A549 (cell line): Measurements from ENCODE around the gene PRSS27. TPM values are rescaled to one million over a fixed set of nuclear protein-coding genes. Genes with fewer than 3 reads are reported as not detected.

Experiments used
- ATAC-seq, 2 experiments: fragments of 200-7000 bp in 1 of 2; fragments of >200 bp in 1 of 2; cut with Nextera tagmentation in 1 of 2; cut with Tn5 transposase in 1 of 2; 3 replicates each; pipeline versions ENCODE4 v1.8.0 to v1.9.1; 2018 to 2020; ENCODE audit warnings: mild to moderate bottlenecking in 1 of 2, moderate library complexity in 1 of 2
- CTCF ChIA-PET: fragments of 300-600 bp; sonication (Branson Sonifier 250); formaldehyde crosslinking; extraction: SDS; loops from one replicate; lab custom pipeline; 2021; ENCODE audit warnings: antibody characterized with exemption, inconsistent platforms; lab: Yijun Ruan, JAX
- POLR2A ChIA-PET: fragments of 350-600 bp; formaldehyde crosslinking; extraction: SDS; loops from one replicate; lab custom pipeline; 2021; ENCODE audit warnings: antibody characterized with exemption, inconsistent platforms; lab: Yijun Ruan, JAX
- DNase-seq, 2 experiments: peaks; one replicate each; pipeline versions ENCODE4 v3.0.0 to v3.0.0-alpha.2; 2011 to 2016; ENCODE audit warnings: low read depth in 1 of 2, low spot score in 1 of 2
- FAIRE-seq: peaks from 2 replicates; lab custom pipeline; 2011; peaks lifted over from hg19 to GRCh38; lab: Jason Lieb, UNC
- H3K27ac ChIP-seq, 2 experiments: fragments of >200 bp; sonication (Bioruptor Twin); formaldehyde crosslinking; 3 replicates each; pipeline ENCODE4 v1.5.1; 2016 to 2017
- H3K4me1 ChIP-seq: fragments of >200 bp; sonication (Bioruptor Twin); formaldehyde crosslinking; 3 replicates; pipeline ENCODE4 v1.6.1; 2016
- H3K4me2 ChIP-seq: fragments of >200 bp; sonication (Bioruptor Twin); formaldehyde crosslinking; 3 replicates; pipeline ENCODE4 v1.6.1; 2016
- H3K4me3 ChIP-seq: fragments of >200 bp; sonication (Bioruptor Twin); formaldehyde crosslinking; 3 replicates; pipeline ENCODE4 v1.5.1; 2016
- H3K9me3 ChIP-seq: fragments of >200 bp; sonication (Bioruptor Twin); formaldehyde crosslinking; 3 replicates; pipeline ENCODE4 v1.6.1; 2016
- BCL3 ChIP-seq: fragments of >200 bp; sonication (Bioruptor Twin); formaldehyde crosslinking; IDR thresholded peaks from 3 replicates; pipeline ENCODE4 v1.6.1; 2016
- CEBPB ChIP-seq, 2 experiments: fragments of >200 bp in 1 of 2; sonication (Bioruptor Twin) in 1 of 2; formaldehyde crosslinking in 1 of 2; IDR thresholded peaks; 2 replicates each; pipeline ENCODE4 v1.6.1; 2012 to 2016
- CHD2 ChIP-seq: fragments of 150-350 bp; IDR thresholded peaks from 2 replicates; pipeline ENCODE4 v1.6.1; 2014; ENCODE audit warnings: low read length; ENCODE audit not compliant: partially characterized antibody
- EHF ChIP-seq: fragments of 250-450 bp; sonication (Bioruptor Pico); IDR thresholded peaks from 2 replicates; pipeline ENCODE4 v1.5.0; 2020; ENCODE audit warnings: mild to moderate bottlenecking
- EHMT2 ChIP-seq: fragments of 200-600 bp; sonication (generic); IDR thresholded peaks from 2 replicates; pipeline ENCODE4 v1.6.1; 2016; ENCODE audit warnings: antibody characterized with exemption, low read depth, mild to moderate bottlenecking, moderate library complexity
- EP300 ChIP-seq, 2 experiments: fragments of >200 bp; sonication (Bioruptor Twin); formaldehyde crosslinking; IDR thresholded peaks; 2 replicates in 1 of 2; 3 replicates in 1 of 2; pipeline ENCODE4 v1.6.1; 2016 to 2017
- ESRRA ChIP-seq: fragments of 150-350 bp; IDR thresholded peaks from 2 replicates; pipeline ENCODE4 v1.6.1; 2014; ENCODE audit warnings: mild to moderate bottlenecking, low read length, borderline replicate concordance
- FOSB ChIP-seq: fragments of 250-450 bp; sonication (Bioruptor Pico); IDR thresholded peaks from 2 replicates; pipeline ENCODE4 v1.5.0; 2020; ENCODE audit warnings: mild to moderate bottlenecking, moderate library complexity
- FOSL2 ChIP-seq, 2 experiments: fragments of 450-650 bp in 1 of 2; fragments of >200 bp in 1 of 2; sonication (Bioruptor Twin) in 1 of 2; formaldehyde crosslinking; IDR thresholded peaks; 2 replicates each; pipeline versions ENCODE4 v1.5.0 to v1.6.1; 2016 to 2020; ENCODE audit warnings: mild to moderate bottlenecking in 1 of 2, moderate library complexity in 1 of 2
- HDAC2 ChIP-seq: fragments of 200-600 bp; sonication (generic); IDR thresholded peaks from 2 replicates; pipeline ENCODE4 v1.6.1; 2016
- HES2 ChIP-seq: fragments of >200 bp; sonication (Bioruptor Twin); formaldehyde crosslinking; IDR thresholded peaks from 2 replicates; pipeline ENCODE4 v1.6.1; 2016
- HOXB5 ChIP-seq: fragments of 250-450 bp; sonication (Bioruptor Pico); IDR thresholded peaks from 2 replicates; pipeline ENCODE4 v1.5.0; 2020; ENCODE audit warnings: mild to moderate bottlenecking, moderate library complexity
- JUN ChIP-seq, 2 experiments: fragments of >200 bp; sonication (Bioruptor Twin); formaldehyde crosslinking; IDR thresholded peaks; 2 replicates in 1 of 2; 3 replicates in 1 of 2; pipeline ENCODE4 v1.6.1; 2016 to 2017
- KDM5A ChIP-seq: fragments of 200-600 bp; sonication (generic); IDR thresholded peaks from 2 replicates; pipeline ENCODE4 v1.6.1; 2016; ENCODE audit warnings: antibody characterized with exemption, mild to moderate bottlenecking
- MAFK ChIP-seq: fragments of 450-650 bp; IDR thresholded peaks from 2 replicates; pipeline ENCODE4 v1.6.1; 2014; ENCODE audit not compliant: partially characterized antibody
- MYC ChIP-seq: IDR thresholded peaks from 2 replicates; pipeline ENCODE4 v1.6.1; 2012; ENCODE audit warnings: mild to moderate bottlenecking, inconsistent platforms, low read length, improper control_type of control experiment, borderline replicate concordance
- NR3C1 ChIP-seq: fragments of >200 bp; sonication (Bioruptor Twin); formaldehyde crosslinking; IDR thresholded peaks from 3 replicates; pipeline ENCODE4 v1.6.1; 2017
- PHF8 ChIP-seq: fragments of 200-600 bp; sonication (generic); IDR thresholded peaks from 2 replicates; pipeline ENCODE4 v1.6.1; 2016; ENCODE audit warnings: low read depth, mild to moderate bottlenecking, antibody characterized with exemption, moderate library complexity, borderline replicate concordance
- RAD21 ChIP-seq, 2 experiments: fragments of >200 bp in 1 of 2; sonication (Bioruptor Twin) in 1 of 2; formaldehyde crosslinking in 1 of 2; IDR thresholded peaks in 1 of 2; conservative IDR thresholded peaks in 1 of 2; 2 replicates in 1 of 2; 3 replicates in 1 of 2; pipeline ENCODE4 v1.6.1; 2012 to 2018; ENCODE audit warnings: inconsistent platforms in 1 of 2
- RARB ChIP-seq: fragments of 250-450 bp; sonication (Bioruptor Pico); IDR thresholded peaks from 2 replicates; pipeline ENCODE4 v1.8.0; 2021; ENCODE audit warnings: mild to moderate bottlenecking, moderate library complexity
- RFX5 ChIP-seq: fragments of 450-650 bp; IDR thresholded peaks from 2 replicates; pipeline ENCODE4 v1.7.1; 2014; ENCODE audit warnings: antibody characterized with exemption, mild to moderate bottlenecking, moderate library complexity
- SREBF2 ChIP-seq: fragments of 450-650 bp; IDR thresholded peaks from 2 replicates; pipeline ENCODE4 v1.6.1; 2014; ENCODE audit warnings: mild to moderate bottlenecking, moderate library complexity
- ZC3H11A ChIP-seq: fragments of 450-650 bp; IDR thresholded peaks from 2 replicates; pipeline ENCODE4 v1.6.1; 2014; ENCODE audit warnings: antibody characterized with exemption, mild to moderate bottlenecking
- ZFP36 ChIP-seq: fragments of 450-650 bp; IDR thresholded peaks from 2 replicates; pipeline ENCODE4 v1.6.1; 2014; ENCODE audit warnings: borderline replicate concordance; ENCODE audit not compliant: partially characterized antibody
- ZSCAN20 ChIP-seq: fragments of 250-450 bp; sonication (Bioruptor Pico); IDR thresholded peaks from 2 replicates; pipeline ENCODE4 v1.8.0; 2022; ENCODE audit warnings: mild to moderate bottlenecking, moderate library complexity
- WGBS: methylation state at CpG from one replicate; pipeline ENCODE4 v1.1.6; 2017; ENCODE audit errors: missing lambda C conversion rate; 5-methylcytosine and 5-hydroxymethylcytosine counted together
- polyA plus RNA-seq, 4 experiments: library from polyadenylated mRNA; depleted of rRNA in 3 of 4; stranded (reverse); fragments of >200 nt; fragmentation: RNase III in 1 of 4; extraction: RNeasy Plus Mini Kit Qiagen cat#74134 plus additional on column Dnase treatment in 1 of 4; gene quantifications; 2 replicates in 3 of 4; 3 replicates in 1 of 4; pipeline ENCODE4 v1.2.3, GENCODE V29; 2011 to 2017
- TF ChIP-seq, protein P1 (sequence below): fragments of 250-450 bp; sonication (Bioruptor Pico); IDR thresholded peaks from 2 replicates; pipeline ENCODE4 v1.5.0; 2021; ENCODE audit warnings: mild to moderate bottlenecking, moderate library complexity, borderline replicate concordance
- TF ChIP-seq, protein P2 (sequence below): fragments of 250-450 bp; sonication (Bioruptor Pico); IDR thresholded peaks from 2 replicates; pipeline ENCODE4 v1.5.0; 2020; ENCODE audit warnings: low read depth, mild to moderate bottlenecking, moderate library complexity
- TF ChIP-seq, protein P3 (sequence below): fragments of 150-350 bp; IDR thresholded peaks from 2 replicates; pipeline ENCODE4 v1.6.1; 2014; ENCODE audit warnings: low read depth, mild to moderate bottlenecking, low read length

Gene PRSS27
- polyA plus RNA-seq, 2 of the 4 experiments (the other 2 are of a cell fraction): 1.00 to 1.2 TPM

- Histone ChIP-seq H3K4me1 (no peaks in the 10 kb centered on the region), H3K27ac (no peak overlapping the region), H3K9me3 (no peaks in the 10 kb centered on the region), H3K4me2 (no peak overlapping the region), H3K4me3 (no peak overlapping the region)
- POLR2A ChIA-PET: no interaction called here
- no peak for FAIRE-seq
- no peak for DNase-seq
- 95% methylated on average over 13 of the region's 14 CpGs for WGBS
- TF ChIP-seq RFX5 (no peak), EHMT2 (no peak), EP300 (IDR thresholded peaks at IDR 0.05) (no peak), HOXB5 (CRISPR knock-in tag) (no peak), EHF (no peak), NR3C1 (no peak), SREBF2 (no peak), ZSCAN20 (CRISPR knock-in tag) (no peak), KDM5A (no peak), ZC3H11A (no peak), FOSL2 (IDR thresholded peaks at IDR 0.05) (no peak), FOSL2 (CRISPR knock-in tag; IDR thresholded peaks at IDR 0.05) (no peak), FOSB (CRISPR knock-in tag) (no peak), CEBPB (IDR thresholded peaks at IDR 0.05) (no peak)
- TF ChIP-seq, protein P1, sequence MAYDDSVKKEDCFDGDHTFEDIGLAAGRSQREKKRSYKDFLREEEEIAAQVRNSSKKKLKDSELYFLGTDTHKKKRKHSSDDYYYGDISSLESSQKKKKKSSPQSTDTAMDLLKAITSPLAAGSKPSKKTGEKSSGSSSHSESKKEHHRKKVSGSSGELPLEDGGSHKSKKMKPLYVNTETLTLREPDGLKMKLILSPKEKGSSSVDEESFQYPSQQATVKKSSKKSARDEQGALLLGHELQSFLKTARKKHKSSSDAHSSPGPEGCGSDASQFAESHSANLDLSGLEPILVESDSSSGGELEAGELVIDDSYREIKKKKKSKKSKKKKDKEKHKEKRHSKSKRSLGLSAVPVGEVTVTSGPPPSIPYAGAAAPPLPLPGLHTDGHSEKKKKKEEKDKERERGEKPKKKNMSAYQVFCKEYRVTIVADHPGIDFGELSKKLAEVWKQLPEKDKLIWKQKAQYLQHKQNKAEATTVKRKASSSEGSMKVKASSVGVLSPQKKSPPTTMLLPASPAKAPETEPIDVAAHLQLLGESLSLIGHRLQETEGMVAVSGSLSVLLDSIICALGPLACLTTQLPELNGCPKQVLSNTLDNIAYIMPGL (CRISPR knock-in tag): no peak
- TF ChIP-seq, protein P2, sequence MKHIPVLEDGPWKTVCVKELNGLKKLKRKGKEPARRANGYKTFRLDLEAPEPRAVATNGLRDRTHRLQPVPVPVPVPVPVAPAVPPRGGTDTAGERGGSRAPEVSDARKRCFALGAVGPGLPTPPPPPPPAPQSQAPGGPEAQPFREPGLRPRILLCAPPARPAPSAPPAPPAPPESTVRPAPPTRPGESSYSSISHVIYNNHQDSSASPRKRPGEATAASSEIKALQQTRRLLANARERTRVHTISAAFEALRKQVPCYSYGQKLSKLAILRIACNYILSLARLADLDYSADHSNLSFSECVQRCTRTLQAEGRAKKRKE: no peak
- CTCF ChIA-PET: no interaction called here
- no peak for ATAC-seq
Observed at GRCh38 chr16:2704983-2705275, 15.1 kb downstream of the PRSS27 start.

- POLR2A ChIA-PET: interaction anchor here (1.8 kb wide), 1 partner anchor 22 kb away, joined by 6 read pairs; the partner anchor contains the start of gene KCTD5
- WGBS: 99% methylated on average over 21 of the region's 33 CpGs
- H3K4me3 ChIP-seq: no peak overlapping the region
- ATAC-seq: no peak
- H3K9me3 ChIP-seq: no peaks in the 10 kb centered on the region
- CTCF ChIA-PET: interaction anchor here (1.0 kb wide), 1 partner anchor 14 kb away, joined by 3 read pairs; no protein-coding TSS in a partner anchor
- H3K4me1 ChIP-seq: no peaks in the 10 kb centered on the region
- H3K27ac ChIP-seq: no peak overlapping the region
- no peak overlapping the region for H3K4me2 ChIP-seq
- no peak for FAIRE-seq
- DNase-seq: no peak
- no peak for TF ChIP-seq HES2
- TF ChIP-seq BCL3: no peak
- TF ChIP-seq CHD2: no peak
- no peak for TF ChIP-seq ZFP36
- TF ChIP-seq MYC: no peak
- no peak for TF ChIP-seq KDM5A
- TF ChIP-seq, protein P3, sequence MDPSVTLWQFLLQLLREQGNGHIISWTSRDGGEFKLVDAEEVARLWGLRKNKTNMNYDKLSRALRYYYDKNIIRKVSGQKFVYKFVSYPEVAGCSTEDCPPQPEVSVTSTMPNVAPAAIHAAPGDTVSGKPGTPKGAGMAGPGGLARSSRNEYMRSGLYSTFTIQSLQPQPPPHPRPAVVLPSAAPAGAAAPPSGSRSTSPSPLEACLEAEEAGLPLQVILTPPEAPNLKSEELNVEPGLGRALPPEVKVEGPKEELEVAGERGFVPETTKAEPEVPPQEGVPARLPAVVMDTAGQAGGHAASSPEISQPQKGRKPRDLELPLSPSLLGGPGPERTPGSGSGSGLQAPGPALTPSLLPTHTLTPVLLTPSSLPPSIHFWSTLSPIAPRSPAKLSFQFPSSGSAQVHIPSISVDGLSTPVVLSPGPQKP: no peak
- no peak for TF ChIP-seq RFX5
- TF ChIP-seq RARB (CRISPR knock-in tag): no peak
- TF ChIP-seq RAD21 (conservative IDR thresholded peaks at IDR 0.05 in 1 of 2, IDR thresholded peaks at IDR 0.05 in 1 of 2): no peak
- TF ChIP-seq PHF8: no peak
- no peak for TF ChIP-seq MAFK
- TF ChIP-seq HDAC2: no peak
- TF ChIP-seq JUN (IDR thresholded peaks at IDR 0.05): no peak
- TF ChIP-seq ESRRA: no peak
- TF ChIP-seq EP300 (IDR thresholded peaks at IDR 0.05): no peak
- TF ChIP-seq, protein P2: no peak
- TF ChIP-seq, all 56 proteins: peak for 0
Observed at GRCh38 chr16:2704166-2704982, 15.7 kb downstream of the PRSS27 start.
